Naive thymus-derived CD4-positive, alpha-beta T cell (primary cell): ENCODE results near the gene C21orf58. TPM values are rescaled to one million over a fixed set of nuclear protein-coding genes. Genes with fewer than 3 reads are reported as not detected.

Source experiments
- ATAC-seq: fragments of 150-1000 bp; cut with Tn5 transposase; 2 replicates; pipeline ENCODE4 v1.10.0; 2021; ENCODE audit warnings: mild to moderate bottlenecking, moderate library complexity
- CTCF ChIA-PET: fragments of 350-600 bp; sonication (Branson Sonifier 250); formaldehyde crosslinking; loops from one replicate; lab custom pipeline; 2021; ENCODE audit warnings: antibody characterized with exemption; lab: Charles Lee
- POLR2A ChIA-PET: fragments of 350-600 bp; sonication (Branson Sonifier 250); formaldehyde crosslinking; loops from one replicate; lab custom pipeline; 2021; ENCODE audit warnings: antibody characterized with exemption, inconsistent platforms; lab: Charles Lee
- DNase-seq, 9 donors: peaks; one replicate each; pipeline versions ENCODE4 v3.0.0 to v3.0.0-alpha.2; 2020 to 2022; ENCODE audit warnings: mixed read lengths in 1 of 9
- H3K27ac ChIP-seq: one replicate; pipeline ENCODE4 v1.7.0; 2013; ENCODE audit warnings: mild to moderate bottlenecking, low read depth, low read length, moderate library complexity
- H3K27me3 ChIP-seq, 2 donors: one replicate each; pipeline ENCODE4 v1.7.0; 2013; ENCODE audit warnings: low read length in 2 of 2, mild to moderate bottlenecking in 2 of 2, moderate library complexity in 2 of 2; ENCODE audit not compliant: control insufficient read depth in 2 of 2, insufficient read depth in 2 of 2
- H3K36me3 ChIP-seq, 3 experiments: 1 replicate in 2 of 3; 2 replicates in 1 of 3; pipeline ENCODE4 v1.7.0; 2013; ENCODE audit warnings: low read length in 3 of 3, mild to moderate bottlenecking in 3 of 3, moderate library complexity in 1 of 3; ENCODE audit not compliant: insufficient read depth in 3 of 3, control insufficient read depth in 2 of 3
- H3K4me1 ChIP-seq, 2 donors: one replicate each; pipeline ENCODE4 v1.7.0; 2013; ENCODE audit warnings: low read length in 2 of 2, mild to moderate bottlenecking in 2 of 2, moderate library complexity in 1 of 2; ENCODE audit not compliant: control insufficient read depth in 2 of 2, insufficient read depth in 2 of 2
- H3K4me3 ChIP-seq: 2 replicates; pipeline ENCODE4 v1.7.0; 2013; ENCODE audit warnings: mild to moderate bottlenecking, low read length
- H3K9me3 ChIP-seq, 3 experiments: 1 replicate in 2 of 3; 2 replicates in 1 of 3; pipeline ENCODE4 v1.7.0; 2013; ENCODE audit warnings: low read length in 3 of 3; ENCODE audit not compliant: control insufficient read depth in 2 of 3
- H3K27ac Mint-ChIP-seq, 9 donors: one replicate each; pipeline ENCODE4 v1.8.0; 2020 to 2022; ENCODE audit warnings: mixed read lengths in 9 of 9, mild to moderate bottlenecking in 8 of 9, moderate library complexity in 5 of 9, inconsistent platforms in 2 of 9
- H3K27me3 Mint-ChIP-seq, 5 donors: one replicate each; pipeline ENCODE4 v1.8.0; 2021 to 2022; ENCODE audit warnings: mixed read lengths in 5 of 5, mild to moderate bottlenecking in 1 of 5
- H3K36me3 Mint-ChIP-seq, 5 donors: one replicate each; pipeline ENCODE4 v1.8.0; 2020 to 2022; ENCODE audit warnings: mixed read lengths in 5 of 5, mild to moderate bottlenecking in 3 of 5, inconsistent platforms in 1 of 5
- H3K4me1 Mint-ChIP-seq, 7 donors: one replicate each; pipeline ENCODE4 v1.8.0; 2020 to 2022; ENCODE audit warnings: mixed read lengths in 7 of 7, mild to moderate bottlenecking in 3 of 7, inconsistent platforms in 1 of 7
- H3K4me3 Mint-ChIP-seq, 10 donors: one replicate each; pipeline ENCODE4 v1.8.0; 2020 to 2022; ENCODE audit warnings: mild to moderate bottlenecking in 10 of 10, mixed read lengths in 10 of 10, moderate library complexity in 6 of 10, inconsistent platforms in 2 of 10
- H3K9me3 Mint-ChIP-seq, 11 donors: one replicate each; pipeline ENCODE4 v1.8.0; 2020 to 2022; ENCODE audit warnings: mixed read lengths in 11 of 11, mild to moderate bottlenecking in 4 of 11, inconsistent platforms in 1 of 11, moderate library complexity in 1 of 11
- intact Hi-C, 2 donors: fragments of 100-400 bp; cut with micrococcal nuclease; formaldehyde crosslinking; loops; one replicate each; pipeline ENCODE4 v1.15.1; 2023
- polyA plus RNA-seq, 2 donors: library from polyadenylated mRNA; unstranded; fragments of 300-500 nt; fragmentation: Illumina TruSeq; gene quantifications; one replicate each; pipeline ENCODE4 v1.2.3, GENCODE V29; 2021
- total RNA-seq, 6 experiments: library from RNA in 5 of 6; stranded (reverse) in 5 of 6; gene quantifications; 1 replicate in 5 of 6; 2 replicates in 1 of 6; pipeline ENCODE4 v1.2.3 and lab custom pipeline; 2021 to 2026

The C21orf58 gene
- total and polyA plus RNA-seq, 7 experiments from 2014 or later = 0.59 to 38.4 (median 5.7) TPM

GRCh38 chr21:46350981-46351380, 27.3 kb upstream of the C21orf58 start:
- ATAC-seq (no peak), DNase-seq (no peak)
- intact Hi-C loops = no loop called here
- Mint-ChIP-seq H3K27me3 (no peaks in the 10 kb centered on the region), H3K4me3 (no peak overlapping the region), H3K4me1 (no peaks in the 10 kb centered on the region), H3K9me3 (no peaks in the 10 kb centered on the region), H3K27ac (peak overlapping the region in 2 of 9 donors; percentile 7 to 36), H3K36me3 (peaks cover 14 to 67% (median 20%) of the 10 kb centered on the region in 5 donors)
- no peak overlapping the region for H3K4me3 ChIP-seq
- H3K27me3 ChIP-seq = no peaks in the 10 kb centered on the region
- no peaks in the 10 kb centered on the region for H3K9me3 ChIP-seq
- CTCF ChIA-PET = no interaction called here
- H3K27ac ChIP-seq = no peak overlapping the region
- POLR2A ChIA-PET = no interaction called here
- H3K36me3 ChIP-seq = peaks cover 0 to 99% (median 11%) of the 10 kb centered on the region in 3 experiments
- no peaks in the 10 kb centered on the region for H3K4me1 ChIP-seq

GRCh38 chr21:46350571-46350970, 26.9 kb upstream of the C21orf58 start:
- H3K9me3 Mint-ChIP-seq = no peaks in the 10 kb centered on the region

GRCh38 chr21:46349134-46349760, 25.6 kb upstream of the C21orf58 start:
- DNase-seq (no peak), ATAC-seq (no peak)
- Histone ChIP-seq H3K27ac (no peak overlapping the region), H3K27me3 (no peaks in the 10 kb centered on the region), H3K9me3 (no peaks in the 10 kb centered on the region), H3K4me1 (no peaks in the 10 kb centered on the region), H3K4me3 (no peak overlapping the region), H3K36me3 (peaks cover 0 to 91% (median 11%) of the 10 kb centered on the region in 3 experiments)
- intact Hi-C loops = no loop called here
- ChIA-PET CTCF (no interaction called here), POLR2A (no interaction called here)
- H3K9me3 Mint-ChIP-seq = no peaks in the 10 kb centered on the region
- H3K4me3 Mint-ChIP-seq = no peak overlapping the region
- peaks cover 14 to 67% (median 19%) of the 10 kb centered on the region in 5 donors for H3K36me3 Mint-ChIP-seq
- H3K27ac Mint-ChIP-seq = no peak overlapping the region
- H3K27me3 Mint-ChIP-seq = no peaks in the 10 kb centered on the region
- no peaks in the 10 kb centered on the region for H3K4me1 Mint-ChIP-seq

More at GRCh38 chr21:46350571-46350970, 26.9 kb upstream of the C21orf58 start:
- intact Hi-C loops = no loop called here
- Histone ChIP-seq H3K27me3 (no peaks in the 10 kb centered on the region), H3K36me3 (peaks cover 0 to 99% (median 11%) of the 10 kb centered on the region in 3 experiments), H3K9me3 (no peaks in the 10 kb centered on the region), H3K27ac (no peak overlapping the region), H3K4me3 (no peak overlapping the region), H3K4me1 (no peaks in the 10 kb centered on the region)
- Mint-ChIP-seq H3K36me3 (peaks cover 14 to 71% (median 19%) of the 10 kb centered on the region in 5 donors), H3K27me3 (no peaks in the 10 kb centered on the region), H3K4me1 (no peaks in the 10 kb centered on the region), H3K4me3 (no peak overlapping the region), H3K27ac (no peak overlapping the region)
- DNase-seq (no peak), ATAC-seq (no peak)
- CTCF ChIA-PET = no interaction called here
- POLR2A ChIA-PET = no interaction called here

GRCh38 chr21:46347791-46348381, 24.2 kb upstream of the C21orf58 start:
- POLR2A ChIA-PET = no interaction called here
- Histone ChIP-seq H3K36me3 (peaks cover 0 to 79% (median 6%) of the 10 kb centered on the region in 3 experiments), H3K27ac (no peak overlapping the region), H3K4me3 (no peak overlapping the region), H3K27me3 (no peaks in the 10 kb centered on the region), H3K9me3 (no peaks in the 10 kb centered on the region), H3K4me1 (no peaks in the 10 kb centered on the region)
- H3K9me3 Mint-ChIP-seq = no peaks in the 10 kb centered on the region
- peak overlapping the region in 1 of 9 donors; percentile 77 for H3K27ac Mint-ChIP-seq
- peaks cover 14 to 66% (median 18%) of the 10 kb centered on the region in 5 donors for H3K36me3 Mint-ChIP-seq
- no peak for ATAC-seq
- H3K4me3 Mint-ChIP-seq = peak overlapping the region in 1 of 10 donors; percentile 25
- CTCF ChIA-PET = no interaction called here
- peak in 1 of 9 donors; percentile 58 for DNase-seq
- intact Hi-C loops = no loop called here
- no peaks in the 10 kb centered on the region for H3K27me3 Mint-ChIP-seq
- peaks cover 6 to 11% (median 9%) of the 10 kb centered on the region in 7 donors for H3K4me1 Mint-ChIP-seq

- H3K27ac ChIP-seq = no peak overlapping the region
- POLR2A ChIA-PET = interaction anchor here (0.5 kb wide), 1 partner anchor 78 kb away, joined by 3 read pairs; no protein-coding TSS in a partner anchor
- CTCF ChIA-PET = no interaction called here
- Mint-ChIP-seq H3K27me3 (no peaks in the 10 kb centered on the region), H3K9me3 (no peaks in the 10 kb centered on the region), H3K4me1 (peaks cover 6 to 14% (median 12%) of the 10 kb centered on the region in 7 donors), H3K36me3 (peaks cover 14 to 67% (median 19%) of the 10 kb centered on the region in 5 donors), H3K4me3 (no peak overlapping the region), H3K27ac (peak overlapping the region in 1 of 9 donors; percentile 77)
- no peak for DNase-seq
- intact Hi-C loops = no loop called here
- no peak overlapping the region for H3K4me3 ChIP-seq
- H3K27me3 ChIP-seq = no peaks in the 10 kb centered on the region
- H3K9me3 ChIP-seq = no peaks in the 10 kb centered on the region
- peaks cover 0 to 72% (median 6%) of the 10 kb centered on the region in 3 experiments for H3K36me3 ChIP-seq
- no peak for ATAC-seq
- H3K4me1 ChIP-seq = no peaks in the 10 kb centered on the region
These were observed 23.5 kb upstream of the C21orf58 start for GRCh38 chr21:46347203-46347550.

DNA sequence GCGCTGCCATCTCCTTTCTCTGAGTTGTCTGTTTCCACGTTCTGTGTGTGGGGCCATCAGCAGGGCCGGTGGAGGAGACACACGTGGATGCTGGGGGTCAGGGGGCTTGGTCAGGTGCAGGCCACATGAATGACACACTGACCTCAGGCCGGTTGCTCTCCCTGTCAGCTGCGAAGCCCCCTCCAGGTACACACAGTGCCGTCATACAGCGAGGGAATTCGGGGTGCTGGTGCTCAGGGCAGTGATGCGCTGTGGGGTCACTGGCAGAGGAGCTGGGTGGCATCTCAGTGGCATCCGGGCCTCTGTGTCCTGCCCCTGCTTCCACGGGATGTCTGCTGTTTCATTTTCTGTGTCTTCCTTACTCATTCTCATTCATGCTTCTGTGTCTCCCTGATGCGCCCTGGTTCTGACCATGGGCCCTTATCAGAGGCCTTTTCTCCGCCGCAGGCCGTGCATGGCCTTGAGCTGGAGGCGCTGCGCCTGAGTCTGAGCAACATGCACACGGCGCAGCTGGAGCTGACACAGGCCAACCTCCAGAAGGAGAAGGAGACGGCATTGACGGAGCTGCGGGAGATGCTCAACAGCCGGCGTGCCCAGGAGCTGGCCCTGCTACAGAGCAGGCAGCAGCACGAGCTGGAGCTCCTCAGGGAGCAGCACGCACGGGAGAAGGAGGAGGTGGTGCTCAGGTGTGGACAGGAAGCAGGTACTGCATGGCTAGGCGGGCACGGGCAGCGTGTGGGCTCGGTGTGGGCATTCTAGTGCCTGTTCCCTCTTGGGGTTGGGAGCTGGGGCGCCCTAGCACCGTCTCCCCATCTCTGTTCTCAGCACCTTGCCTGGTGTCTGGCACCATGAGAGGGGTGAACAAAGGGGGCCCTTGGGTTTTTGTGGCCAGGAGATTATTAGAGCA, 22.9 kb upstream of the C21orf58 start:
- no peaks in the 10 kb centered on the region for H3K4me1 ChIP-seq
- H3K9me3 Mint-ChIP-seq = no peaks in the 10 kb centered on the region
- no peak overlapping the region for H3K4me3 ChIP-seq
- POLR2A ChIA-PET = interaction anchor here (0.5 kb wide), 1 partner anchor 79 kb away, joined by 3 read pairs; no protein-coding TSS in a partner anchor
- H3K27ac ChIP-seq = no peak overlapping the region
- H3K4me3 Mint-ChIP-seq = no peak overlapping the region
- CTCF ChIA-PET = no interaction called here
- no peaks in the 10 kb centered on the region for H3K27me3 Mint-ChIP-seq
- ATAC-seq (no peak), DNase-seq (no peak)
- H3K36me3 ChIP-seq = peaks cover 0 to 66% (median 6%) of the 10 kb centered on the region in 3 experiments
- H3K27me3 ChIP-seq = no peaks in the 10 kb centered on the region
- H3K27ac Mint-ChIP-seq = no peak overlapping the region
- H3K4me1 Mint-ChIP-seq = peaks cover 6 to 15% (median 12%) of the 10 kb centered on the region in 7 donors
- H3K36me3 Mint-ChIP-seq = peaks cover 14 to 67% (median 19%) of the 10 kb centered on the region in 5 donors
- intact Hi-C loops = no loop called here
- H3K9me3 ChIP-seq = no peaks in the 10 kb centered on the region
